OCI-LY1 (cell line): Measurements from ENCODE around the gene PBOV1.

Source experiments
- H2AFZ ChIP-seq: fragments of 200-600 bp; sonication (generic), shearing (Covaris generic); 2 replicates; pipeline ENCODE4 v1.6.0; 2014; ENCODE audit warnings: antibody characterized with exemption, mild to moderate bottlenecking, low read length
- H3F3A ChIP-seq: fragments of 200-600 bp; sonication (generic), shearing (Covaris generic); 2 replicates; pipeline ENCODE4 v1.6.0; 2014; ENCODE audit warnings: mild to moderate bottlenecking, antibody characterized with exemption, low read length, moderate library complexity; ENCODE audit not compliant: insufficient read depth
- H3K27ac ChIP-seq: fragments of 200-600 bp; sonication (generic); 2 replicates; pipeline ENCODE4 v1.5.1; 2014; ENCODE audit warnings: low read length, mixed run types, mild to moderate bottlenecking, low read depth; ENCODE audit not compliant: poor library complexity, severe bottlenecking
- H3K27me3 ChIP-seq: fragments of 200-600 bp; sonication (generic); 2 replicates; pipeline ENCODE4 v1.6.0; 2014; ENCODE audit warnings: antibody characterized with exemption, mild to moderate bottlenecking, low read length, moderate library complexity; ENCODE audit not compliant: insufficient read depth
- H3K36me3 ChIP-seq: fragments of 200-600 bp; sonication (generic); 2 replicates; pipeline ENCODE4 v1.6.1; 2014; ENCODE audit warnings: mild to moderate bottlenecking, antibody characterized with exemption, low read length, moderate library complexity, mixed read lengths; ENCODE audit not compliant: insufficient read depth
- H3K4me1 ChIP-seq: fragments of 200-600 bp; sonication (generic); 2 replicates; pipeline ENCODE4 v1.5.1; 2014; ENCODE audit warnings: mild to moderate bottlenecking, low read length, moderate library complexity; ENCODE audit not compliant: insufficient read depth, severe bottlenecking
- H3K4me2 ChIP-seq: fragments of 200-600 bp; sonication (generic), shearing (Covaris generic); 2 replicates; pipeline ENCODE4 v1.6.1; 2014; ENCODE audit warnings: low read length
- H3K4me3 ChIP-seq: fragments of 200-600 bp; sonication (generic); 2 replicates; pipeline ENCODE4 v1.5.1; 2014; ENCODE audit warnings: low read length, low read depth, mild to moderate bottlenecking, mixed read lengths; ENCODE audit not compliant: poor library complexity, severe bottlenecking
- H3K79me2 ChIP-seq: fragments of 200-600 bp; shearing (Covaris generic); 2 replicates; pipeline ENCODE4 v1.6.1; 2016; ENCODE audit warnings: mixed run types, low read length, mixed read lengths; ENCODE audit not compliant: insufficient read depth
- H3K9ac ChIP-seq: fragments of 200-600 bp; sonication (generic), shearing (Covaris generic); 2 replicates; pipeline ENCODE4 v1.6.1; 2014; ENCODE audit warnings: mild to moderate bottlenecking, low read length, mixed read lengths
- H3K9me2 ChIP-seq: fragments of 200-600 bp; sonication (generic), shearing (Covaris generic); 2 replicates; pipeline ENCODE4 v1.6.1; 2014; ENCODE audit warnings: low read depth, mild to moderate bottlenecking, low read length, mixed read lengths
- H3K9me3 ChIP-seq: fragments of 200-600 bp; shearing (Covaris generic); 2 replicates; pipeline ENCODE4 v1.6.1; 2014; ENCODE audit warnings: low read length, mixed read lengths
- H4K20me1 ChIP-seq: fragments of 200-600 bp; sonication (generic), shearing (Covaris generic); 2 replicates; pipeline ENCODE4 v1.6.0; 2016; ENCODE audit warnings: mild to moderate bottlenecking, low read length; ENCODE audit not compliant: insufficient read depth
- EZH2 ChIP-seq: fragments of 200-600 bp; sonication (generic), shearing (Covaris generic); IDR thresholded peaks from 2 replicates; pipeline ENCODE4 v1.8.0; 2017; ENCODE audit warnings: borderline replicate concordance, mixed run types, mild to moderate bottlenecking, antibody characterized with exemption, low read length, moderate library complexity, mixed read lengths
- TF ChIP-seq, protein P1 (sequence below): fragments of 200-600 bp; sonication (generic), shearing (Covaris generic); IDR thresholded peaks from 2 replicates; pipeline ENCODE4 v1.5.1; 2017; ENCODE audit warnings: mild to moderate bottlenecking, antibody characterized with exemption, low read length, moderate library complexity, mixed read lengths

PBOV1 gene

GRCh38 chr6:138201836-138202235 is 16.5 kb downstream of the PBOV1 start:
- H3F3A ChIP-seq: no peaks in the 10 kb centered on the region
- H3K27me3 ChIP-seq: no peaks in the 10 kb centered on the region
- H3K4me2 ChIP-seq: no peak overlapping the region
- H3K9me3 ChIP-seq: no peaks in the 10 kb centered on the region
- H3K9me2 ChIP-seq: no peaks in the 10 kb centered on the region
- H2AFZ ChIP-seq: no peak overlapping the region
- H4K20me1 ChIP-seq: no peaks in the 10 kb centered on the region
- H3K27ac ChIP-seq: no peak overlapping the region
- TF ChIP-seq, protein P1, sequence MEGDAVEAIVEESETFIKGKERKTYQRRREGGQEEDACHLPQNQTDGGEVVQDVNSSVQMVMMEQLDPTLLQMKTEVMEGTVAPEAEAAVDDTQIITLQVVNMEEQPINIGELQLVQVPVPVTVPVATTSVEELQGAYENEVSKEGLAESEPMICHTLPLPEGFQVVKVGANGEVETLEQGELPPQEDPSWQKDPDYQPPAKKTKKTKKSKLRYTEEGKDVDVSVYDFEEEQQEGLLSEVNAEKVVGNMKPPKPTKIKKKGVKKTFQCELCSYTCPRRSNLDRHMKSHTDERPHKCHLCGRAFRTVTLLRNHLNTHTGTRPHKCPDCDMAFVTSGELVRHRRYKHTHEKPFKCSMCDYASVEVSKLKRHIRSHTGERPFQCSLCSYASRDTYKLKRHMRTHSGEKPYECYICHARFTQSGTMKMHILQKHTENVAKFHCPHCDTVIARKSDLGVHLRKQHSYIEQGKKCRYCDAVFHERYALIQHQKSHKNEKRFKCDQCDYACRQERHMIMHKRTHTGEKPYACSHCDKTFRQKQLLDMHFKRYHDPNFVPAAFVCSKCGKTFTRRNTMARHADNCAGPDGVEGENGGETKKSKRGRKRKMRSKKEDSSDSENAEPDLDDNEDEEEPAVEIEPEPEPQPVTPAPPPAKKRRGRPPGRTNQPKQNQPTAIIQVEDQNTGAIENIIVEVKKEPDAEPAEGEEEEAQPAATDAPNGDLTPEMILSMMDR: no peak
- H3K4me3 ChIP-seq: no peak overlapping the region
- no peaks in the 10 kb centered on the region for H3K4me1 ChIP-seq
- H3K79me2 ChIP-seq: no peaks in the 10 kb centered on the region
- no peak overlapping the region for H3K9ac ChIP-seq
- H3K36me3 ChIP-seq: no peaks in the 10 kb centered on the region

DNA sequence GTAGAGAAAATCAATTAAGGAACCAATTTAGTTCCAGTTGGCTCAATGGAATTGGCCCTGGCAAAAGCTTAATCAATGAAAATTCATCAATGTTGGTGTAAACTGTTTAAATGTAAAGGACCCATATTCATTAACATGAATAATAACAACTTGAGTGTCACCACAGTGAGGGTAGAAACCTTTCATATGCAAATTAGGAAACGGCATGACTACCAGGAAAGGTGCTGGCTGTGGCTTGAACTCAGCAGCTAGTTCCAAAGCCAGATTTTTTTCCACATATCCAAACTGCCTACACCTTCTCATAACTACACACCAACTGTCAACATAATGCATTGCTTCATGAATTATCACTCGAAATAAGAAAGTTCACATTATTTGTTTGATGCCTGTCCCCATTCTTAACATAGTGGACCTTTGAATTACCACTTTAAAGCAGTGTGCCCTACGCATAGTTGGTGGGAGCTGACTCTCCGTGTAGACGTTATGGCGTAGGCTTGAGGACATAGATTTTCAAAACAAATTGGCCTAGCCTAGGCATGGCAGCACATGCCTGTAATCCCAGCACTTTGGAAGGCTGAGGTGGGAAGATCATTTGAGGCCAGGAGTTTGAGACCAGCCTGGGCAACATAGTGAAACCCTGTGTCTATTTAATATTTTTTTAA is 19.7 kb downstream of the PBOV1 start:
- Histone ChIP-seq H3K27ac (no peak overlapping the region), H3K36me3 (no peaks in the 10 kb centered on the region), H3K4me1 (no peaks in the 10 kb centered on the region), H3K4me2 (no peak overlapping the region), H3F3A (no peaks in the 10 kb centered on the region), H3K9ac (no peak overlapping the region), H3K9me2 (no peaks in the 10 kb centered on the region), H3K4me3 (no peak overlapping the region), H3K27me3 (no peaks in the 10 kb centered on the region), H3K9me3 (no peaks in the 10 kb centered on the region), H3K79me2 (no peaks in the 10 kb centered on the region), H4K20me1 (no peaks in the 10 kb centered on the region), H2AFZ (no peak overlapping the region)
- TF ChIP-seq, protein P1: no peak
- TF ChIP-seq EZH2: no peak

DNA sequence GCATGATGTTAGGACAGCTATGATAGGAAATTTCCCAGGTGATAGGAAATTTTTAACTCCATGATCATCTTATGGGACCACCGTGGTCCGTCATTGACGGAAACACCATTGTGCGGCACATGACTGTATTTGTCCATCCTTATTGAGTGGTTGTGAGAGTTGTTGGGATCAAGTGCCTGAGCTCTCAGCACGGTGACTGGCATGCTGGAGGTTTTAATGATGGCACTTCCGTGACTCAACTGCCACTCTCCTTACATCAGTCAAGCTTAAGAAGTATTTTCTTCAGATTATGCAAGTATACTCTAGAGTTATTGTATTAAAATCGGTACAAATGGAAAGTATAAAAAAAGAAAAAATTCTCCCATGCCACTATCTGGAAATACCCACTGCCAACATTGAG is 20.7 kb downstream of the PBOV1 start:
- H3K4me3 ChIP-seq: no peak overlapping the region
- TF ChIP-seq, protein P1: no peak
- TF ChIP-seq EZH2: no peak
- H3K4me2 ChIP-seq: no peak overlapping the region
- H3K9me3 ChIP-seq: no peaks in the 10 kb centered on the region
- no peak overlapping the region for H3K9ac ChIP-seq
- no peak overlapping the region for H2AFZ ChIP-seq
- H3K27ac ChIP-seq: no peak overlapping the region
- no peaks in the 10 kb centered on the region for H3K79me2 ChIP-seq
- no peaks in the 10 kb centered on the region for H3K4me1 ChIP-seq
- no peaks in the 10 kb centered on the region for H3K36me3 ChIP-seq
- H4K20me1 ChIP-seq: no peaks in the 10 kb centered on the region
- H3F3A ChIP-seq: no peaks in the 10 kb centered on the region
- no peaks in the 10 kb centered on the region for H3K9me2 ChIP-seq
- H3K27me3 ChIP-seq: no peaks in the 10 kb centered on the region
